H1 (cell line): ENCODE data around the gene RUFY3. TPM values are rescaled to one million over a fixed set of nuclear protein-coding genes. Genes with fewer than 3 reads are reported as not detected.

Experiments used
- CTCF ChIA-PET: fragments of 300-600 bp; sonication (Branson Sonifier 250); formaldehyde crosslinking; loops from one replicate; lab custom pipeline; 2021; ENCODE audit not compliant: partially characterized antibody; lab: Charles Lee
- POLR2A ChIA-PET: fragments of 300-600 bp; sonication (Branson Sonifier 250); formaldehyde crosslinking; loops from one replicate; lab custom pipeline; 2021; ENCODE audit warnings: inconsistent platforms; ENCODE audit not compliant: partially characterized antibody; lab: Charles Lee
- DNase-seq, 2 experiments: peaks; one replicate each; pipeline versions ENCODE4 v3.0.0 to v3.0.0-alpha.2; 2010 to 2022; ENCODE audit warnings: low spot score in 2 of 2, low read depth in 1 of 2, mixed read lengths in 1 of 2
- FAIRE-seq: peaks from 2 replicates; lab custom pipeline; 2011; peaks lifted over from hg19 to GRCh38; lab: Jason Lieb, UNC
- H2AFZ ChIP-seq: 2 replicates; pipeline ENCODE4 v1.8.1; 2012; ENCODE audit warnings: low read length, inconsistent platforms
- H2AK5ac ChIP-seq: 2 replicates; pipeline ENCODE4 v1.6.1; 2013; ENCODE audit warnings: low read depth, low read length
- H2BK120ac ChIP-seq: replicated peaks from 2 replicates; pipeline ENCODE3; 2013; ENCODE audit warnings: low read depth, low read length, inconsistent platforms
- H2BK12ac ChIP-seq: 2 replicates; pipeline ENCODE4 v1.6.1; 2013; ENCODE audit warnings: low read depth, low read length
- H2BK15ac ChIP-seq: 2 replicates; pipeline ENCODE4 v1.6.1; 2013; ENCODE audit warnings: low read length
- H2BK20ac ChIP-seq: 2 replicates; pipeline ENCODE4 v1.6.1; 2013; ENCODE audit warnings: low read length
- H2BK5ac ChIP-seq: 2 replicates; pipeline ENCODE4 v1.6.1; 2013; ENCODE audit warnings: low read depth, low read length
- H3K14ac ChIP-seq: 2 replicates; pipeline ENCODE4 v1.6.1; 2013; ENCODE audit warnings: inconsistent platforms; ENCODE audit not compliant: insufficient read length
- H3K18ac ChIP-seq: 2 replicates; pipeline ENCODE4 v1.6.1; 2013; ENCODE audit warnings: low read length; ENCODE audit errors: extremely low read depth
- H3K23ac ChIP-seq: 2 replicates; pipeline ENCODE4 v1.6.1; 2013; ENCODE audit warnings: inconsistent platforms; ENCODE audit not compliant: insufficient read length
- H3K23me2 ChIP-seq: 2 replicates; pipeline ENCODE4 v1.6.1; 2013; ENCODE audit warnings: low read depth, low read length
- H3K27ac ChIP-seq: 2 replicates; pipeline ENCODE4 v1.6.1; 2011; ENCODE audit warnings: low read depth, low read length, inconsistent platforms
- H3K27me3 ChIP-seq, 4 experiments: replicated peaks in 1 of 4; 1 replicate in 1 of 4; 2 replicates in 3 of 4; pipeline versions ENCODE4 v1.6.1 to v1.8.1; 2011 to 2013; ENCODE audit warnings: low read length in 3 of 4, mild to moderate bottlenecking in 3 of 4, inconsistent platforms in 2 of 4, mixed read lengths in 2 of 4, moderate library complexity in 1 of 4; ENCODE audit not compliant: control insufficient read depth in 3 of 4, insufficient read depth in 3 of 4; ENCODE audit errors: extremely low read depth in 1 of 4
- H3K36me3 ChIP-seq, 4 experiments: 2 replicates each; pipeline versions ENCODE4 v1.6.1 to v1.8.1; 2011 to 2013; ENCODE audit warnings: mild to moderate bottlenecking in 4 of 4, low read length in 3 of 4, moderate library complexity in 2 of 4, control low read depth in 1 of 4, inconsistent platforms in 1 of 4; ENCODE audit not compliant: insufficient read depth in 4 of 4, control insufficient read depth in 2 of 4
- H3K4ac ChIP-seq: replicated peaks from 2 replicates; pipeline ENCODE3; 2013; ENCODE audit warnings: low read length, low read depth, mixed read lengths, inconsistent platforms; ENCODE audit not compliant: insufficient read length
- H3K4me1 ChIP-seq, 4 experiments: replicated peaks in 1 of 4; 1 replicate in 1 of 4; 2 replicates in 3 of 4; pipeline versions ENCODE4 v1.6.1 to v1.8.1; 2011 to 2013; ENCODE audit warnings: low read length in 3 of 4, inconsistent platforms in 2 of 4, mixed read lengths in 1 of 4; ENCODE audit not compliant: insufficient read depth in 4 of 4, control insufficient read depth in 3 of 4
- H3K4me2 ChIP-seq, 2 experiments: 2 replicates each; pipeline versions ENCODE4 v1.6.1 to v1.8.1; 2011 to 2013; ENCODE audit warnings: low read depth in 2 of 2, low read length in 2 of 2, control low read depth in 1 of 2, inconsistent platforms in 1 of 2, mild to moderate bottlenecking in 1 of 2; ENCODE audit not compliant: insufficient read depth in 1 of 2
- H3K4me3 ChIP-seq, 4 experiments: fragments of 200-600, 300-600 bp in 1 of 4; sonication (generic), shearing (Covaris generic), sonication (Bioruptor Twin) in 1 of 4; 2 replicates each; pipeline versions ENCODE4 v1.5.1 to v1.8.1; 2011 to 2016; ENCODE audit warnings: low read length in 4 of 4, low read depth in 3 of 4, control low read depth in 2 of 4, inconsistent platforms in 2 of 4, mild to moderate bottlenecking in 2 of 4, mixed read lengths in 1 of 4, moderate library complexity in 1 of 4; ENCODE audit not compliant: insufficient read depth in 2 of 4; ENCODE audit errors: extremely low read depth in 1 of 4
- H3K56ac ChIP-seq: replicated peaks from 2 replicates; pipeline ENCODE3; 2013; ENCODE audit warnings: low read depth, mild to moderate bottlenecking, mixed read lengths, low read length, inconsistent platforms; ENCODE audit not compliant: insufficient read length
- H3K79me1 ChIP-seq: 2 replicates; pipeline ENCODE4 v1.6.1; 2013; ENCODE audit warnings: low read depth, low read length, control low read depth
- H3K79me2 ChIP-seq, 2 experiments: 2 replicates each; pipeline versions ENCODE4 v1.6.1 to v1.8.1; 2012 to 2013; ENCODE audit warnings: low read length in 2 of 2, mild to moderate bottlenecking in 2 of 2, inconsistent platforms in 1 of 2; ENCODE audit not compliant: insufficient read depth in 2 of 2, control insufficient read depth in 1 of 2
- H3K9ac ChIP-seq, 4 experiments: replicated peaks in 1 of 4; 1 replicate in 1 of 4; 2 replicates in 3 of 4; pipeline versions ENCODE4 v1.6.1 to v1.8.1; 2011 to 2013; ENCODE audit warnings: low read depth in 3 of 4, low read length in 3 of 4, control low read depth in 2 of 4, mild to moderate bottlenecking in 2 of 4, moderate library complexity in 2 of 4, inconsistent platforms in 1 of 4; ENCODE audit errors: extremely low read depth in 1 of 4
- H3K9me3 ChIP-seq, 2 experiments: 2 replicates each; pipeline versions ENCODE4 v1.6.1 to v1.8.1; 2012 to 2013; ENCODE audit warnings: mild to moderate bottlenecking in 2 of 2, moderate library complexity in 2 of 2, control low read depth in 1 of 2, inconsistent platforms in 1 of 2, low read depth in 1 of 2, low read length in 1 of 2, mixed read lengths in 1 of 2; ENCODE audit not compliant: insufficient read depth in 2 of 2
- H4K20me1 ChIP-seq, 2 experiments: replicated peaks in 1 of 2; 2 replicates each; pipeline versions ENCODE3 to v1.8.1; 2011 to 2013; ENCODE audit warnings: inconsistent platforms in 2 of 2, low read length in 2 of 2, mild to moderate bottlenecking in 1 of 2; ENCODE audit not compliant: insufficient read depth in 2 of 2, control insufficient read depth in 1 of 2
- H4K5ac ChIP-seq: 2 replicates; pipeline ENCODE4 v1.6.1; 2013; ENCODE audit warnings: low read length, low read depth, mixed read lengths, inconsistent platforms; ENCODE audit not compliant: insufficient read length
- H4K8ac ChIP-seq: 2 replicates; pipeline ENCODE4 v1.8.0; 2013; ENCODE audit warnings: mild to moderate bottlenecking, moderate library complexity, low read length, inconsistent platforms; ENCODE audit not compliant: insufficient read depth; ENCODE audit errors: extremely low read depth
- H4K91ac ChIP-seq: replicated peaks from 2 replicates; pipeline ENCODE3; 2013; ENCODE audit warnings: low read length, mixed read lengths, inconsistent platforms; ENCODE audit not compliant: insufficient read length
- BACH1 ChIP-seq: IDR thresholded peaks from 2 replicates; pipeline ENCODE4 v1.6.1; 2012; ENCODE audit warnings: low read length, improper control_type of control experiment
- CBX5 ChIP-seq: fragments of 300-800, 300-1000 bp; sonication (generic); IDR thresholded peaks from 2 replicates; pipeline ENCODE4 v1.7.1; 2016; ENCODE audit warnings: antibody characterized with exemption, low read length, low read depth
- CTBP2 ChIP-seq: IDR thresholded peaks from 2 replicates; pipeline ENCODE4 v1.7.0; 2011; ENCODE audit warnings: borderline replicate concordance, mild to moderate bottlenecking, moderate library complexity, mixed read lengths, low read length; ENCODE audit not compliant: insufficient read depth, insufficient read length
- JUND ChIP-seq: IDR thresholded peaks from 2 replicates; pipeline ENCODE4 v1.6.1; 2011; ENCODE audit warnings: mild to moderate bottlenecking, improper control_type of control experiment, low read length
- KDM4A ChIP-seq: IDR thresholded peaks from one replicate; pipeline ENCODE4 v1.7.1; 2012; ENCODE audit warnings: low read depth, mild to moderate bottlenecking, moderate library complexity, low read length, inconsistent platforms; ENCODE audit not compliant: severe bottlenecking
- PHF8 ChIP-seq: fragments of 200-600 bp; sonication (generic); conservative IDR thresholded peaks from 2 replicates; pipeline ENCODE4 v1.7.1; 2012; ENCODE audit warnings: low read depth, mild to moderate bottlenecking, inconsistent platforms, low read length, moderate library complexity
- POLR2AphosphoS5 ChIP-seq: IDR thresholded peaks from 2 replicates; pipeline ENCODE4 v1.6.1; 2011; ENCODE audit warnings: low read depth, low read length
- POU5F1 ChIP-seq: IDR thresholded peaks from 2 replicates; pipeline ENCODE4 v1.6.1; 2011; ENCODE audit warnings: low read depth, mild to moderate bottlenecking, low read length, moderate library complexity
- RAD21 ChIP-seq, 2 experiments: IDR thresholded peaks in 1 of 2; conservative IDR thresholded peaks in 1 of 2; 2 replicates each; pipeline ENCODE4 v1.6.1; 2011; ENCODE audit warnings: low read depth in 2 of 2, low read length in 2 of 2, improper control_type of control experiment in 1 of 2, inconsistent platforms in 1 of 2, mild to moderate bottlenecking in 1 of 2, moderate library complexity in 1 of 2
- SP1 ChIP-seq: IDR thresholded peaks from 2 replicates; pipeline ENCODE4 v1.6.1; 2011; ENCODE audit warnings: low read depth, low read length
- SP2 ChIP-seq: IDR thresholded peaks from 2 replicates; pipeline ENCODE4 v1.6.1; 2012; ENCODE audit warnings: mild to moderate bottlenecking, low read length, inconsistent platforms
- SUZ12 ChIP-seq: fragments of 200-600 bp; sonication (generic); IDR thresholded peaks from 2 replicates; pipeline ENCODE4 v1.6.1; 2012; ENCODE audit warnings: mild to moderate bottlenecking, inconsistent platforms, low read length, moderate library complexity, mixed read lengths
- TBP ChIP-seq: IDR thresholded peaks from 2 replicates; pipeline ENCODE4 v1.6.1; 2011; ENCODE audit warnings: low read depth, low read length, improper control_type of control experiment
- USF2 ChIP-seq: IDR thresholded peaks from 2 replicates; pipeline ENCODE4 v1.6.1; 2011; ENCODE audit warnings: low read length, improper control_type of control experiment
- WGBS, 2 experiments: shearing (Covaris generic) in 1 of 2; methylation state at CpG; one replicate each; pipeline versions ENCODE4 v1.1.6 to v1.1.7; 2013 to 2015; ENCODE audit warnings: low lambda C conversion rate in 2 of 2, mixed read lengths in 2 of 2, inconsistent platforms in 1 of 2, low coverage in 1 of 2, missing lambda C conversion rate in 1 of 2; ENCODE audit not compliant: insufficient replicate concordance in 2 of 2, insufficient coverage in 1 of 2, insufficient read length in 1 of 2; ENCODE audit errors: extremely low coverage in 1 of 2, missing lambda C conversion rate in 1 of 2; 5-methylcytosine and 5-hydroxymethylcytosine counted together
- polyA plus RNA-seq, 7 experiments: library from polyadenylated mRNA; depleted of rRNA in 3 of 7; stranded (reverse) in 5 of 7; unstranded in 2 of 7; fragments of >200 nt in 5 of 7; fragments of 200-250 nt in 2 of 7; gene quantifications; 1 replicate in 5 of 7; 2 replicates in 1 of 7; 4 replicates in 1 of 7; pipeline versions ENCODE4 v1.2.1 to v1.2.3, GENCODE V29; 2011 to 2013; ENCODE audit warnings: missing spikeins in 2 of 7, mixed read lengths in 2 of 7
- total RNA-seq: library from RNA; stranded (reverse); fragmentation: NEBNext Ultra II Directional; extraction: Animal tissue kit (Norgen Biotek cat#: 25700); gene quantifications from 2 replicates; pipeline ENCODE4 v1.2.1, GENCODE V29; 2021

Gene RUFY3
- total and polyA plus RNA-seq, 2 of the 8 experiments (the other 6 are each of a cell fraction or from before 2014, with no cell fraction given), result 7.8 to 33.1 TPM

GRCh38 chr4:70783096-70783495, 61.3 kb downstream of the RUFY3 start:
- Histone ChIP-seq H3K27me3 (no peaks in the 10 kb centered on the region), H3K56ac (no peak overlapping the region), H3K14ac (no peak overlapping the region), H4K20me1 (no peaks in the 10 kb centered on the region), H3K36me3 (peaks cover 0 to 7% (median 3%) of the 10 kb centered on the region in 4 experiments; a peak in 3 of 8 replicates), H3K9me3 (no peaks in the 10 kb centered on the region), H3K4me1 (no peaks in the 10 kb centered on the region), H3K4ac (no peak overlapping the region), H3K23ac (no peak overlapping the region), H2AK5ac (no peak overlapping the region), H3K9ac (no peak overlapping the region), H4K5ac (no peak overlapping the region), H3K27ac (no peak overlapping the region), H3K4me2 (no peak overlapping the region), H3K18ac (no peak overlapping the region), H3K79me1 (no peaks in the 10 kb centered on the region), H2BK20ac (no peak overlapping the region), H2BK120ac (no peak overlapping the region), H2BK12ac (no peak overlapping the region), H3K4me3 (no peak overlapping the region), H2BK15ac (no peak overlapping the region), H2AFZ (no peak overlapping the region), H2BK5ac (no peak overlapping the region), H4K8ac (no peak overlapping the region), H3K79me2 (no peaks in the 10 kb centered on the region), H3K23me2 (no peaks in the 10 kb centered on the region), H4K91ac (no peak overlapping the region)
- 97% methylated on average over 4 of the region's 4 CpGs; no CpG with 5 or more reads in 1 of the 2 experiments for WGBS, 2 experiments
- FAIRE-seq (no peak), DNase-seq (no peak)
- ChIA-PET CTCF (interaction anchor here (1.7 kb wide), 1 partner anchor 48 kb away, joined by 4 read pairs; no protein-coding TSS in a partner anchor), POLR2A (no interaction called here)
- TF ChIP-seq KDM4A, result no peak
- TF ChIP-seq BACH1, result no peak
- TF ChIP-seq SP1, result no peak
- no peak for TF ChIP-seq POLR2AphosphoS5
- TF ChIP-seq USF2, result no peak
- no peak for TF ChIP-seq RAD21 (IDR thresholded peaks at IDR 0.05 in 1 of 2, conservative IDR thresholded peaks at IDR 0.05 in 1 of 2; ENCODE audit: low read depth in 2 of 2, low read length in 2 of 2)
- TF ChIP-seq POU5F1, result no peak
- TF ChIP-seq JUND, result no peak
- TF ChIP-seq TBP, result no peak
- TF ChIP-seq PHF8, result no peak
- no peak for TF ChIP-seq SP2
- no peak for TF ChIP-seq CTBP2
- TF ChIP-seq SUZ12, result no peak
- no peak for TF ChIP-seq CBX5
